Type B pancreatic cell (in vitro differentiated cells): ENCODE data around the gene LDLR. TPM values are rescaled to one million over a fixed set of nuclear protein-coding genes. Genes with fewer than 3 reads are reported as not detected.
"Not testable (repeated sequence)": the region's sequence is repeated elsewhere in the genome, so short reads cannot be mapped to it uniquely, and the experiment has no call there.

ENCODE experiments used
- DNase-seq: peaks from one replicate; pipeline ENCODE4 v3.0.0; 2021; ENCODE audit warnings: mixed read lengths; ENCODE audit not compliant: unreplicated experiment; ENCODE audit errors: extremely low spot score
- H3K27ac Mint-ChIP-seq: 2 replicates; pipeline ENCODE4 v1.8.0; 2021; ENCODE audit warnings: mild to moderate bottlenecking, mixed read lengths
- H3K27me3 Mint-ChIP-seq: 2 replicates; pipeline ENCODE4 v1.8.0; 2021; ENCODE audit warnings: mixed read lengths
- H3K36me3 Mint-ChIP-seq: 2 replicates; pipeline ENCODE4 v1.8.0; 2021; ENCODE audit warnings: mixed read lengths
- H3K4me1 Mint-ChIP-seq: one replicate; pipeline ENCODE4 v1.8.0; 2021; ENCODE audit warnings: mixed read lengths; ENCODE audit not compliant: unreplicated experiment
- H3K4me3 Mint-ChIP-seq: 2 replicates; pipeline ENCODE4 v1.8.0; 2021; ENCODE audit warnings: mild to moderate bottlenecking, mixed read lengths
- H3K9me3 Mint-ChIP-seq: 2 replicates; pipeline ENCODE4 v1.8.0; 2021; ENCODE audit warnings: mixed read lengths
- total RNA-seq: library from RNA; stranded (reverse); gene quantifications from 2 replicates; pipeline ENCODE4 v1.2.1, GENCODE V29; 2021; ENCODE audit warnings: low replicate concordance
- TF ChIP-seq, protein P1 (sequence below): fragments of 200-600 bp; sonication (generic); conservative IDR thresholded peaks from 2 replicates; pipeline ENCODE4 v1.5.0; 2021; ENCODE audit warnings: antibody characterized with exemption, mild to moderate bottlenecking

Gene LDLR
- total RNA-seq, 1 donor from 2014 or later = 67.4 TPM

DNA sequence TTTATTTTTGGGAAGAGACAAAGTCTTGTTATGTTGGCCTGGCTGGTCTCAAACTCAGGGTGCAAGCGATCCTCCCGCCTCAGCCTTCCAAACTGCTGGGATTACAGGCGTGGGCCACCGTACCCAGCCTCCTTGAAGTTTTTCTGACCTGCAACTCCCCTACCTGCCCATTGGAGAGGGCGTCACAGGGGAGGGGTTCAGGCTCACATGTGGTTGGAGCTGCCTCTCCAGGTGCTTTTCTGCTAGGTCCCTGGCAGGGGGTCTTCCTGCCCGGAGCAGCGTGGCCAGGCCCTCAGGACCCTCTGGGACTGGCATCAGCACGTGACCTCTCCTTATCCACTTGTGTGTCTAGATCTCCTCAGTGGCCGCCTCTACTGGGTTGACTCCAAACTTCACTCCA, 27.2 kb downstream of the LDLR start:
- H3K27me3 Mint-ChIP-seq = no peaks in the 10 kb centered on the region
- DNase-seq = no peak
- peaks cover 22% of the 10 kb centered on the region for H3K36me3 Mint-ChIP-seq
- no peak overlapping the region for H3K4me3 Mint-ChIP-seq
- H3K4me1 Mint-ChIP-seq = no peaks in the 10 kb centered on the region
- no peaks in the 10 kb centered on the region for H3K9me3 Mint-ChIP-seq
- TF ChIP-seq, protein P1, sequence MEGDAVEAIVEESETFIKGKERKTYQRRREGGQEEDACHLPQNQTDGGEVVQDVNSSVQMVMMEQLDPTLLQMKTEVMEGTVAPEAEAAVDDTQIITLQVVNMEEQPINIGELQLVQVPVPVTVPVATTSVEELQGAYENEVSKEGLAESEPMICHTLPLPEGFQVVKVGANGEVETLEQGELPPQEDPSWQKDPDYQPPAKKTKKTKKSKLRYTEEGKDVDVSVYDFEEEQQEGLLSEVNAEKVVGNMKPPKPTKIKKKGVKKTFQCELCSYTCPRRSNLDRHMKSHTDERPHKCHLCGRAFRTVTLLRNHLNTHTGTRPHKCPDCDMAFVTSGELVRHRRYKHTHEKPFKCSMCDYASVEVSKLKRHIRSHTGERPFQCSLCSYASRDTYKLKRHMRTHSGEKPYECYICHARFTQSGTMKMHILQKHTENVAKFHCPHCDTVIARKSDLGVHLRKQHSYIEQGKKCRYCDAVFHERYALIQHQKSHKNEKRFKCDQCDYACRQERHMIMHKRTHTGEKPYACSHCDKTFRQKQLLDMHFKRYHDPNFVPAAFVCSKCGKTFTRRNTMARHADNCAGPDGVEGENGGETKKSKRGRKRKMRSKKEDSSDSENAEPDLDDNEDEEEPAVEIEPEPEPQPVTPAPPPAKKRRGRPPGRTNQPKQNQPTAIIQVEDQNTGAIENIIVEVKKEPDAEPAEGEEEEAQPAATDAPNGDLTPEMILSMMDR = no peak
- no peak overlapping the region for H3K27ac Mint-ChIP-seq

DNA sequence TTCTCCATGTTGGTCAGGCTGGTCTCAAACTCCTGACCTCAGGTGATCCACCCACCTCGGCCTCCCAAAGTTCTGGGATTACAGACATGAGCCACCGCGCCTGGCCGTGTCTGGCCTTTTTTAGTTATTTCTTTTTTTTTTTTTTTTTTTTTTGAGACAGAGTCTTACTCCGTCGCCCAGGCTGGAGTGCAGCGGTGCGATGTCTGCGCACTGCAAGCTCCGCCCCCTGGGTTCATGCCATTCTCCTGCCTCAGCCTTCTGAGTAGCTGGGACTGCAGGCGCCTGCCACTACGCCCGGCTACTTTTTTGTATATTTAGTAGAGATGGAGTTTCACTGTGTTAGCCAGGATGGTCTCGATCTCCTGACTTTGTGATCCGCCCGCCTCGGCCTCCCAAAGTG, 32.7 kb downstream of the LDLR start:
- not testable (repeated sequence) for H3K4me1 Mint-ChIP-seq, H3K27me3 Mint-ChIP-seq, H3K27ac Mint-ChIP-seq, DNase-seq, H3K4me3 Mint-ChIP-seq, H3K9me3 Mint-ChIP-seq
- H3K36me3 Mint-ChIP-seq = peaks cover 21% of the 10 kb centered on the region

DNA sequence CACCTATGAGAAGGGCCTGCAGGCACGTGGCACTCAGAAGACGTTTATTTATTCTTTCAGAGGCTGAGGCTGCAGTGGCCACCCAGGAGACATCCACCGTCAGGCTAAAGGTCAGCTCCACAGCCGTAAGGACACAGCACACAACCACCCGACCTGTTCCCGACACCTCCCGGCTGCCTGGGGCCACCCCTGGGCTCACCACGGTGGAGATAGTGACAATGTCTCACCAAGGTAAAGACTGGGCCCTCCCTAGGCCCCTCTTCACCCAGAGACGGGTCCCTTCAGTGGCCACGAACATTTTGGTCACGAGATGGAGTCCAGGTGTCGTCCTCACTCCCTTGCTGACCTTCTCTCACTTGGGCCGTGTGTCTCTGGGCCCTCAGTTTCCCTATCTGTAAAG, 33.9 kb downstream of the LDLR start:
- H3K4me3 Mint-ChIP-seq = no peak overlapping the region
- no peaks in the 10 kb centered on the region for H3K9me3 Mint-ChIP-seq
- H3K27ac Mint-ChIP-seq = no peak overlapping the region

DNA sequence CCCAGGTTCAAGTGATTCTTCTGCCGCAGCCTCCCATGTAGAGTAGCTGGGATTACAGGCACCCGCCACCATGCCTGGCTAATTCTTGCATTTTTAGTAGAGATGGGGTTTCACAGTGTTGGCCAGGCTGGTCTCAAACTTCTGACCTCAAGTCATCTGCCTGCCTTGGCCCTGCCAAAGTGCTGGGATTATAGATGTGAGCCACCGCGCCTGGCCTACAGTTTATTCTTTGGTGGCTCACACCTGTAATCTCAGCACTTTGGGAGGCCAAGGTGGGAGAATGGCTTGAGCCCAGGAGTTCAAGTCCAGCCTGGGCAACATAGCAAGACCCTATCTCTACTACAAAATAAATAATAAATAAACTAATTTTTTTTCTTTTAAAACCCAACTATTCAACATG, 34.9 kb downstream of the LDLR start:
- not testable (repeated sequence) for H3K4me1 Mint-ChIP-seq, DNase-seq, H3K27ac Mint-ChIP-seq, H3K4me3 Mint-ChIP-seq, H3K9me3 Mint-ChIP-seq, H3K27me3 Mint-ChIP-seq
- peaks cover 18% of the 10 kb centered on the region for H3K36me3 Mint-ChIP-seq

More for the DNA sequence above, 33.9 kb downstream of the LDLR start:
- TF ChIP-seq, protein P1 = no peak
- no peak for DNase-seq
- Mint-ChIP-seq H3K27me3 (no peaks in the 10 kb centered on the region), H3K4me1 (no peaks in the 10 kb centered on the region), H3K36me3 (peaks cover 21% of the 10 kb centered on the region)

DNA sequence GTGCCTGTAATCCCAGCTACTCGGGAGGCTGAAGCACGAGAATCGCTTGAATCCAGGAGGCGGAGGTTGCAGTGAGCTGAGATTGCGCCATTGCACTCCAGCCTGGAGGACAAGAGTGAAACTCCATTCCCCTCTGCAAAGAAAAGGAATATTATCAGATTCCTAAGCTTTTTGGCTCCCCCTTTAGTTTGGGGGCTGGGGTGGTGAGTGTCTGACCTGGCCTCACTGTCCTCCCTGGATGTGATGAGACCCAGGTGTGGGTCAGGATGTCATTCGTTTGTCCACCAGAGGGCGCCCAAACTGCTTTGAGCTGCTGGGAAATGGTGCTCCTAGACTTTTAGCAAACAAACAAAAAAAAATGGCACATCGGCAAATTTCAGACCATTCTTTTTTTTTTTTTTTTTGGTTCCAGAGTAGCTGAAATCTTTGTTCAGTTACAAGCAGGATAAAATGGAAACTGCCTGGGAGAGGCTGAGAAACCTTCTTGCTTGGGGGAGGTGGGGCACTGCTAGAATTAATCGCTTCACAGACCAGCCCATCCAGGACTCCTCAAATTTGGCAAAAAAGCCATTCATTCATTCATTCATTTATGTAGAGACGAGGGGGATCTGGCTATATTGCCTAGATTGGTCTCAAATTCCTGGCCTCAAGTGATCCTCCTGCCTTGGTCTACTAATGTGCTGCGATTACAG, 36.9 kb downstream of the LDLR start:
- H3K27me3 Mint-ChIP-seq = no peaks in the 10 kb centered on the region
- no peak for DNase-seq
- no peaks in the 10 kb centered on the region for H3K4me1 Mint-ChIP-seq
- no peaks in the 10 kb centered on the region for H3K9me3 Mint-ChIP-seq
- H3K27ac Mint-ChIP-seq = peak overlapping the region; percentile 58
- no peak overlapping the region for H3K4me3 Mint-ChIP-seq
- H3K36me3 Mint-ChIP-seq = peaks cover 18% of the 10 kb centered on the region
- TF ChIP-seq, protein P1 = peak; percentile 87

DNA sequence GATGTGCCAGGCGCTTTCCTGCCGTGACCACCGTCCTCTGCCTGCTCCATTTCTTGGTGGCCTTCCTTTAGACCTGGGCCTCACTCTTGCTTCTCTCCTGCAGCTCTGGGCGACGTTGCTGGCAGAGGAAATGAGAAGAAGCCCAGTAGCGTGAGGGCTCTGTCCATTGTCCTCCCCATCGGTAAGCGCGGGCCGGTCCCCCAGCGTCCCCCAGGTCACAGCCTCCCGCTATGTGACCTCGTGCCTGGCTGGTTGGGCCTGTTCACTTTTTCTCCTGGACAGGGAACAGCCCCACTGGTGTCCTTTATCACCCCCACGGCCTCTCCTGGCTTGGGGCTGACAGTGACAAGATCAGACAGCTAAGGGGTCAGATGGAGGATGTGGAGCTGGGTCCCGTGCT, 38.6 kb downstream of the LDLR start:
- peaks cover 27% of the 10 kb centered on the region for H3K36me3 Mint-ChIP-seq

More for the DNA sequence above, 38.6 kb downstream of the LDLR start:
- Mint-ChIP-seq H3K9me3 (no peaks in the 10 kb centered on the region), H3K4me1 (no peaks in the 10 kb centered on the region), H3K27me3 (no peaks in the 10 kb centered on the region), H3K4me3 (no peak overlapping the region), H3K27ac (no peak overlapping the region)
- no peak for DNase-seq
- TF ChIP-seq, protein P1 = no peak
